ENCODE results near the gene ITSN1.
A peak's percentile ranks its signal among the peaks of the same experiment; 100 is the strongest.
"Not testable (repeated sequence)": the region's sequence is repeated elsewhere in the genome, so short reads cannot be mapped to it uniquely, and the experiment has no call there.

The ITSN1 gene

GRCh38 chr21:33901412-33902288, 259.3 kb downstream of the ITSN1 start:
- DNase-seq: no peak

GRCh38 chr21:33902349-33902748, 260.0 kb downstream of the ITSN1 start:
- DNase-seq: no peak

- DNase-seq: no peak
Measured at GRCh38 chr21:33904041-33904440, 261.7 kb downstream of the ITSN1 start.

GRCh38 chr21:33908760-33909159, 266.5 kb downstream of the ITSN1 start:
- DNase-seq: no peak

GRCh38 chr21:33909756-33910155, 267.5 kb downstream of the ITSN1 start:
- DNase-seq: no peak

DNA sequence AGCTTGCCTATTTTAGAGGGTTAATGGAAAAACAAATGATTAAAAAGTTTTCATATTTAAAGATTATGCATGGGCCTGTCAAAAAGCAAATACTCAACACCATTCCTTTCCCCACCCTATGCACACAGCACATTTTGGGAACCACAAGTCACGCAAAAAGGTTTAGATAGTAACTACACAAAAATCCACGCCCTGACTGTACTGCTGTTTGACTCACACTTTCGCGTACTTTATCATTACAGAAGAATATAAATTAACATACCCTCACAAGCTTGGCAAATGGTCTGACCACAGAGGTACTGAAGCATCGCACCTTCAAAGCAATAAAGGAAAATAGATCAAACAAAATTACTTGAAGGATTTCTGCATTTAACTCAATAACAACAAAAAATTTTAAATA, 271.9 kb downstream of the ITSN1 start:
- no peak for DNase-seq

GRCh38 chr21:33915368-33916199, 273.3 kb downstream of the ITSN1 start, which contains the start of gene ATP5PO:
Gene ATP5PO, minus strand, starts transcription at chr21:33915804. Its CDS starts 41 bp downstream, at chr21:33915763.
- DNase-seq: peak; percentile 99

GRCh38 chr21:33916200-33916567, 273.9 kb downstream of the ITSN1 start:
- no peak for DNase-seq

GRCh38 chr21:33917421-33917820, 275.1 kb downstream of the ITSN1 start:
- no peak for DNase-seq

DNA sequence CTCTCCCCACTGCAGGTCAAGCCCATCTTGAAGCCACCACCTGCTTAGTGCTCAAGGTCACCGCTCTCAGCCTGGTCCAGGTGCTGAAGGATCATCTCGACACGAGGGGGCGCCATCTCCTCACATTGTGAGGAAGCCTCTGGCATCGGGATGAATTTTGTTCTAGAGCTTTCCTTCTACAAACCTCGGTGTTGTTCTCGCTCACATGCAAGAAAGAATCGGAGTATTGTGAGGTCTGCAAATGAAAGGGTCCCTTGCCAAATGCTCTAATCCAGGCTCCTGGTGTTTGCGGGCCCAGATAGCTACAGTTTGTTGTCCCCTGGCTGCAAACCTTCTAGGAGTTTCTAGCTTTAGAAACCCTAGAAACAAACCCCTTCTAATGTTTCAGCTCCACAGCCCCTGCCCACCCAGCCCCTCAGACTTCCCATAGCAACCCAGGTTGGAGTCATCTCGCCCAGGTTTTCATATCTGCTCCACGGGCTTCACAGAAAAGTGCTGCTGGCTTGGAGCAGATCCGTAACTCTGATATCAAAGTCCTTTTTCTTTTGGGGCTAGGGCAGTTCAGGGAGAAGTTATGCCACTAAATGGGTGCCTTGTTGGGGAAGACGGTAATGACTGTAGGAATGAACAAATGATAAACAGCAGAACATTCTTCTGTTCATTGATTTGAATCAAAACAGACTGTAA, 281.9 kb downstream of the ITSN1 start:
- peak; percentile 93 for DNase-seq

- no peak for DNase-seq
Measured at GRCh38 chr21:33924766-33925100, 282.4 kb downstream of the ITSN1 start.

DNA sequence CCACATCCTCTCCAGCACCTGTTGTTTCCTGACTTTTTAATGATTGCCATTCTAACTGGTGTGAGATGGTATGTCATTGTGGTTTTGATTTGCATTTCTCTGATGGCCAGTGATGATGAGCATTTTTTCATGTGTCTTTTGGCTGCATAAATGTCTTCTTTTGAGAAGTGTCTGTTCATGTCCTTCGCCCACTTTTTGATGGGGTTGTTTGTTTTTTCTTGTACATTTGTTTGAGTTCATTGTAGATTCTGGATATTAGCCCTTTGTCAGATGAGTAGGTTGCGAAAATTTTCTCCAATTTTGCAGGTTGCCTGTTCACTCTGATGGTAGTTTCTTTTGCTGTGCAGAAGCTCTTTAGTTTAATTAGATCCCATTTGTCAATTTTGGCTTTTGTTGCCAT, 283.9 kb downstream of the ITSN1 start:
- DNase-seq: not testable (repeated sequence)

- not testable (repeated sequence) for DNase-seq
Measured at GRCh38 chr21:33931052-33931798, 288.9 kb downstream of the ITSN1 start.

- peak; percentile 78 for DNase-seq
Measured at GRCh38 chr21:33931799-33932390, 289.6 kb downstream of the ITSN1 start.

DNA sequence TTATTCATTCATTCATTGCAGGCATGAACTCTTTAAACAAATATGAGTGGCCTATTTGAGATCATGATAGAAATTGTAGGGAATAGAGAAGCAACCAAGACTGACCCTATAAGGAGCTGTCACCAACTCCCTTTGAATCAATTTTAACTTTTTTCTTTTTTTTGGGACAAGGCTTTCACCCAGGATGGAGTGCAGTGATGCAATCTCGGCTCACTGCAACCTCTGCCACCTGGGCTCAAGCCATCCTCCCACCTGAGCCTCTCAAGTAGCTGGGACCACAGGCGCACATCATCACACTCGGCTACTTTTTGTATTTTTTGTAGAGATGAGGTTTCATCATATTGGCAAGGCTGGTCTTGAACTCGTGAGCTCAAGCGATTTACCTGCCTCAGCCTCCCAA, 290.4 kb downstream of the ITSN1 start:
- DNase-seq: no peak

DNA sequence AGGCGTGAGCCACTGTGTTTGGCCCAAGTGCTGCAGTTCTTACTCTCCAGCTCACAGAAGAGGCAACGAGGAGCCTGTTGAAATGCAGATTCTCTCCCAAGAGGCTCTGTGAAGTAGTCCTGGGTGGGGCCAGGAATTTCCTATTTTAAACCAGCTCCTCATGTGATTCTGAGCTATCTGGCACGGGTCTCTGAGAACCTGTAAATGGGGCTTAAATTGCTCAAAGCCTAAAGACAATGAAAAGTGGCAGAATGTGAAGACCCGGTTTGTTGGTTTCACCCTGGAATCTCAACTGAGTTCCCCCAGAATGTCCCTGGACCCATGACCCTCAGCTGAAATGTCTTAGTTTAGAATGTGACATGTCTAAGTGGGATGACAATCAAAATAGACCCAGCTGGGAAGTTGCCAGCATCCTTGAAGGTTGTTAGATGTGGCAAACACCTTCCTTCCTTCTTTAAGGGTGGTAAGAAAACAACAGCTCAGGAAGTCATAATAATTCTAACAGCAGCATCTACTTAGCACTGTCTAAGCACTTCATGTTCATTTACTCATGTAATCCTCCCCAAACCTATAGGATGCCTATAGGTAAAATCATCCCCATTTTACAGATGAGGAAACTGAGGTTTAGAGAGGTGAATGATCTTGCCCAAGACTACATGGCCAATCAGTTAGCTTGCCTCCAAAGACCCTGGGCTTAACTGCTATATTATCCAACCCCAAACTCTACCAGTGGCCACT, 294.2 kb downstream of the ITSN1 start:
- peak; percentile 79 for DNase-seq

DNA sequence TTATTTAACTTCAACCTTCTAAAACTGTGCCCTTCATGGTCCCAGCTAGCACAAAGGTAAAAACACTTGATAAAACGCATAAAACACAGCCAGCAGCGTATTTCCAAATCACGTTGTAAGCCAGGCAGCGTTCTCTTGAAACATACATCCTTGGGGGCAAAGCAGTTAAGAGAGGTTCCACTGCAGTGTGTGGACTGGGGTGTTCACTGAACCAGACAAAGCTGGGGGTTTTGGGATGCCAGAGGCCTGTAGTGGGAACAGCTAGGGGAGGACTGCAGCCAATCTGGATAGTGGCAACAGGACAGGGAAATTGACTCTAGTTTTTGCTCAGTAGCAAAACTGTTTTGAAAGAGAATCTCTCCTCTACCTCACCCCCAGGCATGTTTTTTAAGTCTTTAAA, 294.8 kb downstream of the ITSN1 start:
- no peak for DNase-seq

GRCh38 chr21:33937931-33938339, 295.6 kb downstream of the ITSN1 start:
- DNase-seq: peak; percentile 76

DNA sequence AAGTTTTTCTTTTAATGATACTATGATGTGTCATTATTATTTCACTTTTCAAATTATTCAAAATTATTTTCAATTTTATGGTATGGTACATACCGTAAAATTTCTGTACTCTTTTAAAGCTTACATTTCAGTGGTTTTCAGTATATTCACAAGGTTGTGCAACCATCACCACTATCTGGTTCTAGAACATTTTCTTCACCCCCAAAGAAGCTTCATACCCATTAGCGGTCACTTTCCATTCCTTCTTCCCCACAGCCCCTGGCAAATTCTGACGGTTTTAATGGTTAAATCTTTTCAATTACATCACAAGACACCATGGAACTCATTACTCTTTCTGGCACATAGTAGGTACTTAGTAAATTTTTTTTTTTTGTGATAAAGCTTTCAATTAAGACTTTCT, 296.1 kb downstream of the ITSN1 start:
- no peak for DNase-seq

GRCh38 chr21:33939226-33939625, 296.9 kb downstream of the ITSN1 start:
- DNase-seq: peak; percentile 35

DNA sequence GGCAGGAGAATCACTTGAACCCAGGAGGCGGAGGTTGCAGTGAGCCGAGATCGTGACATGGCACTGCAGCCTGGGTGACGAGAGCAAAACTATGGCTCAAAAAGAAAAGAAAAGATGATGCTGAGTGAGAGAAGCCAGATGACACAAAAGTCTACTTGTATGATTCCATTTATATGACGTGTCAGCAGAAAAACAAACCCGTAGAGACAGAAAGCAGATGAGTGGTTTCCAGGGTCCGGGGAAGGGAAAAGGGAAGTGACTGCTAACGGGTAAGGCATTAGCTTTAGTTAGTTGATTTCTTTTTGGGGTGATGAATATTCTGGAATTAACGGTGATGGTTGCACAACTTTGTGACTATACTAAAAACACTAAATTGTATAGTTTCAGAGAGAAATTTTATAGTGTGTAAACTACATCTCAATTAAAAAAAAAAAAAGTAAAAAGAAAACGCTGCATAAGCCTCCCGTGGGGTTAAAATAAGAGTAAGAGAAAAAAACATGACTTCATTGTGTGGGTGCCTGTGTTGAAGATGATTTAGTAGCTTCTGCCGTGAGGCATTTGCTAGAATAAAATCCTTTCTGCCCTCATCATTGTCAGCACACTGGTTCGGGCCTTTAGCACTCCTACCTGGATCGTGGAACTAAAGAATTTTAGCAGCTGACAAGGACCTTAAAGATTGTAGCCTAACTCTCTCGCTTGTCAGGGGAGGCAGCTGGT, 298.0 kb downstream of the ITSN1 start:
- DNase-seq: peak; percentile 91
